PC-9 (cell line): ENCODE results near the gene EP400. TPM values are rescaled to one million over a fixed set of nuclear protein-coding genes. Genes with fewer than 3 reads are reported as not detected.

Experiments
- BruUV-seq: library from RNA; stranded (reverse); fragments of 400-500 nt; replicated peaks from 2 replicates; lab custom pipeline; 2021; lab: Mats Ljungman, UMichigan
- CTCF ChIA-PET: fragments of 300-600 bp; sonication (Branson Sonifier 250); formaldehyde crosslinking; loops from one replicate; lab custom pipeline; 2022; ENCODE audit warnings: antibody characterized with exemption; lab: Charles Lee
- POLR2A ChIA-PET: fragments of 300-600 bp; sonication (Branson Sonifier 250); formaldehyde crosslinking; loops from one replicate; lab custom pipeline; 2022; ENCODE audit warnings: antibody characterized with exemption; ENCODE audit not compliant: unreplicated experiment; lab: Charles Lee
- DNase-seq, 2 experiments: peaks; one replicate each; pipeline versions ENCODE4 v3.0.0 to v3.0.0-alpha.2; 2015 to 2022; ENCODE audit warnings: mixed read lengths in 1 of 2
- H2AFZ ChIP-seq: fragments of 200-600 bp; sonication (generic); 2 replicates; pipeline ENCODE4 v1.8.1; 2017; ENCODE audit warnings: antibody characterized with exemption
- H3F3A ChIP-seq: fragments of 200-600 bp; sonication (generic); 2 replicates; pipeline ENCODE4 v1.8.1; 2017; ENCODE audit warnings: antibody characterized with exemption, mild to moderate bottlenecking, low read depth; ENCODE audit not compliant: insufficient read depth
- H3K27ac ChIP-seq: fragments of 200-600 bp; sonication (generic); 2 replicates; pipeline ENCODE4 v1.6.1; 2016; ENCODE audit warnings: mixed run types
- H3K27me3 ChIP-seq: fragments of 200-600 bp; sonication (generic); 2 replicates; pipeline ENCODE4 v1.6.1; 2016; ENCODE audit warnings: low read depth, mixed run types; ENCODE audit not compliant: insufficient read depth
- H3K36me3 ChIP-seq: fragments of 200-600 bp; sonication (generic); 2 replicates; pipeline ENCODE4 v1.6.1; 2016; ENCODE audit warnings: low read depth, mixed run types
- H3K4me1 ChIP-seq: fragments of 200-600 bp; sonication (generic); replicated peaks from 2 replicates; pipeline ENCODE4 v1.6.1; 2016; ENCODE audit warnings: mixed run types; ENCODE audit not compliant: insufficient read depth
- H3K4me2 ChIP-seq: fragments of 200-600 bp; sonication (generic); 2 replicates; pipeline ENCODE4 v1.6.1; 2017; ENCODE audit warnings: mixed run types
- H3K4me3 ChIP-seq: fragments of 200-600 bp; sonication (generic); 2 replicates; pipeline ENCODE4 v1.6.1; 2016; ENCODE audit warnings: mixed run types
- H3K79me2 ChIP-seq: fragments of 200-600 bp; sonication (generic); 2 replicates; pipeline ENCODE4 v1.6.1; 2017; ENCODE audit warnings: low read depth, mixed run types
- H3K9me2 ChIP-seq: fragments of 200-600 bp; sonication (generic); 2 replicates; pipeline ENCODE4 v1.8.1; 2017; ENCODE audit warnings: mild to moderate bottlenecking; ENCODE audit not compliant: insufficient read depth
- H3K9me3 ChIP-seq: fragments of 200-600 bp; sonication (generic); 2 replicates; pipeline ENCODE4 v1.8.1; 2016; ENCODE audit warnings: low read depth; ENCODE audit not compliant: insufficient read depth
- H4K20me1 ChIP-seq: fragments of 200-600 bp; sonication (generic); 2 replicates; pipeline ENCODE4 v1.8.1; 2017; ENCODE audit not compliant: insufficient read depth
- EZH2 ChIP-seq: fragments of 200-600 bp; sonication (generic); IDR thresholded peaks from 2 replicates; pipeline ENCODE4 v1.8.0; 2017; ENCODE audit warnings: antibody characterized with exemption, low read depth
- intact Hi-C: fragments of 100-400 bp; cut with micrococcal nuclease; formaldehyde crosslinking; loops from one replicate; pipeline ENCODE4 v1.10.0; 2022; ENCODE audit not compliant: unreplicated experiment
- total RNA-seq: library from RNA; stranded (reverse); gene quantifications from 2 replicates; pipeline ENCODE4 v1.2.3, GENCODE V29; 2021
- TF ChIP-seq, protein P1 (sequence below): fragments of 200-600 bp; sonication (generic); conservative IDR thresholded peaks from 2 replicates; pipeline ENCODE4 v1.6.1; 2017; ENCODE audit warnings: mixed run types, antibody characterized with exemption, mild to moderate bottlenecking, moderate library complexity

The EP400 gene
- total RNA-seq, 1 experiment from 2014 or later = 50.3 TPM

DNA sequence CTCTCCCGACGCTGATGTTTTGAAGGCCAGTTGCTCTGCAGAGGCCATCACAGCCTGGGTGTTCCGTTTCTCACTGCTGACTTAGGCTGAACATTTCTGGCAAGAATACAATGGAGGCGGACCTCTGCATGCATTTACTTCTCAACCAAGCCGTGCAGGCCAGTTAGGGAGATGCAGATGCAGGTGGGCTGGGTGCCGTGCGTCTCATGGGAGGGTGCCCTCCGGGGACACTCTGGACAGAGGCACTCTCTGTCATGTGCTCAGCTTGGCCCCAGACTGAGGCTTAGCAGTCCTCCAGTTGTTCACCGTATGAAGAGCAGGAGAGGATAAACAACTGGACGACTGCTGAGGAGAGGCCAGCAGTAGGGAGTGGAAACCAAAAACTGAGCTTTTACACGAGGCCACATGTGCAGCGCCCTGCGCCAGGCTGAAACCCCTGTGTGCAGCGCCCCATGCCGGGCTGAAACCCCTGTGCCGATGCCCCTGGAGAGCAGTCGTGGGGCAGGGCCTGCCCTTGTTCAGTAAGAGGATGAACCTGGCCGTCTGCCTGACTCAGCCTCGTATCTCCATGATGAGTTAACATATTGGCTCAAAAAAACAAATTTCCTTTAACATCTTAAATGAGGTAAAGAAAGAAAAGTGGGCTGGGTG lies 162.0 kb downstream of the EP400 start:
- Histone ChIP-seq H2AFZ (no peak overlapping the region), H3K4me2 (no peak overlapping the region), H3F3A (0 out of 2 replicates have a peak, but pooled peaks cover 5% of the 10 kb centered on the region), H3K79me2 (no peaks in the 10 kb centered on the region), H3K27ac (no peak overlapping the region), H3K4me1 (no peaks in the 10 kb centered on the region), H3K9me2 (no peaks in the 10 kb centered on the region), H3K9me3 (no peaks in the 10 kb centered on the region), H3K27me3 (no peaks in the 10 kb centered on the region), H4K20me1 (peaks cover 19% of the 10 kb centered on the region; the same call in 1 of the 2 replicates), H3K36me3 (peaks cover 6% of the 10 kb centered on the region; the same call in 1 of the 2 replicates), H3K4me3 (no peak overlapping the region)
- DNase-seq = no peak
- no TSS peak for BruUV-seq
- no peak for TF ChIP-seq EZH2
- TF ChIP-seq, protein P1, sequence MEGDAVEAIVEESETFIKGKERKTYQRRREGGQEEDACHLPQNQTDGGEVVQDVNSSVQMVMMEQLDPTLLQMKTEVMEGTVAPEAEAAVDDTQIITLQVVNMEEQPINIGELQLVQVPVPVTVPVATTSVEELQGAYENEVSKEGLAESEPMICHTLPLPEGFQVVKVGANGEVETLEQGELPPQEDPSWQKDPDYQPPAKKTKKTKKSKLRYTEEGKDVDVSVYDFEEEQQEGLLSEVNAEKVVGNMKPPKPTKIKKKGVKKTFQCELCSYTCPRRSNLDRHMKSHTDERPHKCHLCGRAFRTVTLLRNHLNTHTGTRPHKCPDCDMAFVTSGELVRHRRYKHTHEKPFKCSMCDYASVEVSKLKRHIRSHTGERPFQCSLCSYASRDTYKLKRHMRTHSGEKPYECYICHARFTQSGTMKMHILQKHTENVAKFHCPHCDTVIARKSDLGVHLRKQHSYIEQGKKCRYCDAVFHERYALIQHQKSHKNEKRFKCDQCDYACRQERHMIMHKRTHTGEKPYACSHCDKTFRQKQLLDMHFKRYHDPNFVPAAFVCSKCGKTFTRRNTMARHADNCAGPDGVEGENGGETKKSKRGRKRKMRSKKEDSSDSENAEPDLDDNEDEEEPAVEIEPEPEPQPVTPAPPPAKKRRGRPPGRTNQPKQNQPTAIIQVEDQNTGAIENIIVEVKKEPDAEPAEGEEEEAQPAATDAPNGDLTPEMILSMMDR = no peak
- ChIA-PET POLR2A (no interaction called here), CTCF (no interaction called here)
- intact Hi-C loops = no loop called here

DNA sequence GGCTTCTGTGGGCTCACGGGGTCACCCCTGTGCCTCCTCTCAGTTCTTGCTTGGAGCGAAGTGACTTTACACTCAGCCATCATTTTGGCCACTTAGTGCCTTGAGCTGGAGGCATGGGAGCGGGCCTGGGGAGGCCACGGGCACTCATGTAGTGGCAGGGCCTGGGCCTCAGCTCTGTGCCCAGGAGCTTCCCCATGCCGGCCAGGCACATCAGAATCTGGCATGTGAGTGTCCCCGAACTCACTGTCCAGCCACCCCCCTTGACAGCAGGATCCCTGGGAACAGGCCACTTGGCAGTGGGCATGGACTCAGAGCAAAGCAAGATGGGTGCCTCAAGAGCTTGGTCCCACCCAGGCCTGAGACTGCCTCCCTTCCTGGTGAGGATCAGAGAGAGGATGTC lies 164.9 kb downstream of the EP400 start:
- Histone ChIP-seq H3F3A (0 out of 2 replicates have a peak, but pooled peaks cover 5% of the 10 kb centered on the region), H3K27me3 (no peaks in the 10 kb centered on the region), H3K36me3 (peaks cover 6% of the 10 kb centered on the region; the same call in 1 of the 2 replicates), H3K27ac (no peak overlapping the region), H3K9me2 (no peaks in the 10 kb centered on the region), H3K79me2 (no peaks in the 10 kb centered on the region), H3K4me1 (no peaks in the 10 kb centered on the region), H3K4me2 (no peak overlapping the region), H4K20me1 (peaks cover 15% of the 10 kb centered on the region; the same call in 1 of the 2 replicates), H2AFZ (no peak overlapping the region), H3K9me3 (no peaks in the 10 kb centered on the region), H3K4me3 (no peak overlapping the region)
- intact Hi-C loops = no loop called here
- DNase-seq = no peak
- BruUV-seq = no TSS peak
- no peak for TF ChIP-seq EZH2
- CTCF ChIA-PET = no interaction called here
- POLR2A ChIA-PET = no interaction called here

DNA sequence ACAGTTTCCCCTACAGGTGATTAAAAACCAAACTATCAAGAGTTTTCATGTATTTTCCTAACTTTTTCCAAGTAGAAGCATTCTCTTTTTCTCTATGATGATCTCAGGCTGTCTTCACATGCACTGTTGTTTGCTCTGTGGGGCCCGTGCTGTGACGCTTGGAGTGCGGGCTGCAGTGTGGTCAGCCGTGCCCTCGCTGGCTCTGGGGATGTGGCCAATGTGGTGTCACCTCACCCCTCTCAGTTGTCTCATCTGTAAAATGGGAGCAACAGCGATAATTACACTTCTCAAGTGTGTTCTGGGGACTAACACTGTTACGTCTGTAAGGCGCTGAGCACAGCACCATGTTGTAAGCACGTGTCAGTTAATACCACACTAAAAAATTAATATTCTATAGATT lies 165.8 kb downstream of the EP400 start:
- Histone ChIP-seq H3K4me1 (no peaks in the 10 kb centered on the region), H3K79me2 (no peaks in the 10 kb centered on the region), H3K27me3 (no peaks in the 10 kb centered on the region), H3K4me2 (no peak overlapping the region), H3K9me3 (no peaks in the 10 kb centered on the region), H3K36me3 (peaks cover 6% of the 10 kb centered on the region; the same call in 1 of the 2 replicates), H3K27ac (no peak overlapping the region), H3K4me3 (no peak overlapping the region), H4K20me1 (peaks cover 20% of the 10 kb centered on the region; the same call in 1 of the 2 replicates), H2AFZ (no peak overlapping the region), H3K9me2 (no peaks in the 10 kb centered on the region), H3F3A (0 out of 2 replicates have a peak, but pooled peaks cover 5% of the 10 kb centered on the region)
- BruUV-seq = no TSS peak
- CTCF ChIA-PET = no interaction called here
- TF ChIP-seq EZH2 = no peak
- TF ChIP-seq, protein P1 = no peak
- intact Hi-C loops = no loop called here
- no peak for DNase-seq
- POLR2A ChIA-PET = no interaction called here
